Activated CD4-positive, CD25-positive, alpha-beta regulatory T cell treated with anti-CD3 and anti-CD28 coated beads, Interleukin-2, amount 50 U/mL, for 16 hours (primary cell): ENCODE results near the gene POMGNT1.

Experiments used
- DNase-seq: peaks from one replicate; pipeline ENCODE4 v3.0.0-alpha.2; 2020; ENCODE audit warnings: low read depth, low spot score

POMGNT1 gene

GRCh38 chr1:46210561-46210960, 12.3 kb upstream of the POMGNT1 start:
- no peak for DNase-seq

GRCh38 chr1:46206399-46206798, 8.2 kb upstream of the POMGNT1 start:
- no peak for DNase-seq

DNA sequence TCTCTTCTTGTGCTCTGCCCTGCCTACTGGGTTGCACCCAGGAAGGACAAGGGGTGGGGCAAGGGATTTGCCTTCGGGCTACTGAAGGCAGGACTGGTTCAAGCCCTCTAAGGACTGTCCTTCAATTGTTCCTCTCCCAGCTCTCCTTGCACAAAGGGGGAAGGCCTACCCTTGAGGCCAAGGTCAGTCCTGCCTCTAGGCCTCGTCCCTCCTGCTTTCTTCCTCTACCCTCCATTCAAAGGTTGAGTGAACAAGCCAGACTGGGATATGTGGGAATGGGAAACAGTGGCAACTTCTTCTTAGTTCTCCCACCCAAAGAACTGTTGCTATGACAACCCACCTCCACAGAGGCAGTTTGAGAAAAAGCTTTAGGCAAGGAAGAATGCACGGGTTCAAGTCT, 7.6 kb upstream of the POMGNT1 start:
- no peak for DNase-seq

GRCh38 chr1:46205141-46205540, 6.9 kb upstream of the POMGNT1 start:
- DNase-seq, result no peak

DNA sequence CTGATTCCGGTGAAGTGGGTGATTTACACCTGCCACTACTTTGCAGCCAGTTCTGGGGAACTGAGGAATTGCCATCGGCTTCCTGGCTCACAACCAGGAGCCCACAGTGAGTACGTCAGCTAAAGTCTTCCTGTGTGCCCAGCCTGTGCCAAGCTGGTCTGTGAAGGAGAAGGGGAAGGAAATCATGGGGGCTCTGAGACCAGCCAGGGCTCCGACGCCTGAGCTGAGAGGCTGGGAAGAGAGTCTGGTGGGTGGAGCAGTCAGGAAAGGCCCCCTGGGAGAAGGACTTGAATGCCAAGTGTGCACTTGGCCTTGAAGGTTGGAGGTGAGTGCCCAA, 6.1 kb upstream of the POMGNT1 start:
- no peak for DNase-seq

- no peak for DNase-seq
These were observed 5.6 kb upstream of the POMGNT1 start for GRCh38 chr1:46203738-46204405.

DNA sequence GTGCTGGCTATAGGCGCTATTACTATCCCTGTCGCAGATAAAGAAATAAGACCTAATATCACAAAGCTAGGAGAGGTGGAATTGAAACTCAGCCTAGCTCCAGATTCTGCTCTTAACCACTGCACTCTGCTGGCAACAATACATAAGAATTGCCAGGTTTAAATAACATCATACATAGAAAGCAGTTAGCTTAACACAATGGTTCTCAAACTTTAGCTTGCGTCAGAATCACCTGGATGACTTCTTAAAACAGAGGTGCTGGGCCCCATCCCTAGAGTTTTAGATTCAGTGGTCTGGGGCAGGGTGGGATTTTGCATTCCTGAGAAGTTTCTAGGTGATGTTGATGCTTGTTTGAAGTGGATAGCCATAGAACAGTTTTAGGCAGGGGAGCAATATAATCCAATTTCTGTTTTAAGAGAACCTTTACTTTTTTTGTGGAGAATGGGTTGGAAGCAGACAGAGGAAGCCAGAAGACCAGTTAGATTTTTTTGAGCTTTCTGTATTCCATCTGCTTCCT, 1.1 kb upstream of the POMGNT1 start:
- DNase-seq, result no peak

GRCh38 chr1:46197560-46197963, 672 bp downstream of the POMGNT1 start:
- DNase-seq, result no peak

- no peak for DNase-seq
These were observed 1.6 kb downstream of the POMGNT1 start for GRCh38 chr1:46196609-46197008.

- DNase-seq, result no peak
These were observed 3.5 kb downstream of the POMGNT1 start for GRCh38 chr1:46194641-46195193.

DNA sequence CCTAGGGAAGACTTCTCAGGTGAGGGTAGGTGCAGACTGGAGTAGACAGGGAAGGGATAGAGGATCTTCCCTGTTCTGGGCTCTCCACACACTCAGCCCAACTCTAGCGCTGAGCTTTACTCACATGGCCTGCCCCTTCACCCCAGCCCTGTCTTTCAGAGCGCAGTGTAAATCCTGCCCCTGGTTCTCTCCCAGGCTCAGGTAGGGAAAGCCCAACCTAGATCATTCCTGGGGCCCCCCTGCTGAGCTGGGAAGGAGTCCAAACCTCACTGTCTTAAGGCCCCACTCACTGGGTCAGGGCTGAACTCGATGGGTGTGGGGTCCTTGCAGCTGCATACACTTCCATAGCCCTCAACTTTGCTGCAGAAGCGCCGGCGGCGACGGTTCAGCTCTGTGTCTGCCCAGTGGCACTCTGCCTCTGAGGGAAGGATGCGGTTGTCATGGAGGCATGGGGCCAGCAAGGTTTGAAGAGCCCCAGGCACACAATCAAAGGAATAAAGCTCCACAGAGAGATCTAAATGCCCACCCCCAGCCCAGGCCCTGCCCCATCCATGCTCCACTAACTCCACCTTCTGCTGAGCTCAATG, 4.2 kb downstream of the POMGNT1 start:
- no peak for DNase-seq

GRCh38 chr1:46193285-46193684, 4.9 kb downstream of the POMGNT1 start:
- no peak for DNase-seq

- DNase-seq, result no peak
These were observed 6.1 kb downstream of the POMGNT1 start for GRCh38 chr1:46192171-46192570.

DNA sequence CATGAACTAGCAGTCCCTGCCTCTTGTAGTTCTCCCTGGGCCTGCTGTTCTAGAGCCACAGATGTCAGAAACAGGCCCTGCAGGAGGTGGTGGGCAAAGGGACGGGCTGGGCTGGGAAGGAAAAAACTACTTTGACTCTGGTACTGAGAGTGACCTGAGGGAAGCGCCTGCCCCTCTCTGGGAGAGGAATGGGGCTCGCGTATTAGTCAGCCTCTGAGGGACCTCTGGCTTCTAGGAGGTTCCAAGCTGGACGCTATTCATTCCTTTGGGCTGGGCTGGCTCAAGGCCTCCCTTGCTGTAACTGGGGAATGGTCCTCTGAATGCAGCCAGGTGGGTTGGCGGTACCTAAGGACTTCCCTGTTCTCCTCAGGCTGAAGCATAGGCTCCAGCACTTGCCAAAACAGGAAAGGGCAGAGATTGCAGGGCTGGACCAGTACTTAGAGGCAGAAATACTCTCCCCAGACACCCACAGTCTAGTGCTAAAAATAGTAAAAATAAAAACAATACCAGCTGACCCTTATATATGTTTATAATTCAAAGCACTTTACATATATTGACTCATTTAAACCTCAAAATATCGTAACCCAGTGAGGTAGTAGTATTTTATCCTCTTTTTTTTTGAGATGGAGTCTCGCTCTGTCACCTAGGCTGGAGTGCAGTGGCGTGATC, 7.1 kb downstream of the POMGNT1 start:
- DNase-seq, result no peak

DNA sequence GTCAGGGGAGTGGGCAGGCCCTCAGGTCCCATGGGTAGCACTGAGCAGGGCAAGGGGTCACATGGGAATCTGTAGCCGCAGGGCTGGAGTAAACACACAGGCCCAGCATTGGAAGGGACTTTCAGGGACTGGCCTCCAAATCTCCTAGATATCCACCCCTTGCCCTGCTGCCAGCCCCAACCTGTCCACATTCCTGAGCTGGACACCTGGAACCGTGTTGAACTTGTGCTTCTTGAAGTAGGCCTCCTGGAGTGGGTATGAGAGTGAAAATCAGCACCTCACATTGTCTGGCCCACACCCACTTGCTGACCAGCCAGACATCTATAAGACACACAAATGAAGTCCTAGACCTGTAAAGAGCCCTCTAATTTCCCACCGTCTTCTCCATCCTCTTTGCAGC, 7.7 kb downstream of the POMGNT1 start:
- no peak for DNase-seq

- no peak for DNase-seq
These were observed 9.8 kb downstream of the POMGNT1 start for GRCh38 chr1:46188295-46189030.

DNA sequence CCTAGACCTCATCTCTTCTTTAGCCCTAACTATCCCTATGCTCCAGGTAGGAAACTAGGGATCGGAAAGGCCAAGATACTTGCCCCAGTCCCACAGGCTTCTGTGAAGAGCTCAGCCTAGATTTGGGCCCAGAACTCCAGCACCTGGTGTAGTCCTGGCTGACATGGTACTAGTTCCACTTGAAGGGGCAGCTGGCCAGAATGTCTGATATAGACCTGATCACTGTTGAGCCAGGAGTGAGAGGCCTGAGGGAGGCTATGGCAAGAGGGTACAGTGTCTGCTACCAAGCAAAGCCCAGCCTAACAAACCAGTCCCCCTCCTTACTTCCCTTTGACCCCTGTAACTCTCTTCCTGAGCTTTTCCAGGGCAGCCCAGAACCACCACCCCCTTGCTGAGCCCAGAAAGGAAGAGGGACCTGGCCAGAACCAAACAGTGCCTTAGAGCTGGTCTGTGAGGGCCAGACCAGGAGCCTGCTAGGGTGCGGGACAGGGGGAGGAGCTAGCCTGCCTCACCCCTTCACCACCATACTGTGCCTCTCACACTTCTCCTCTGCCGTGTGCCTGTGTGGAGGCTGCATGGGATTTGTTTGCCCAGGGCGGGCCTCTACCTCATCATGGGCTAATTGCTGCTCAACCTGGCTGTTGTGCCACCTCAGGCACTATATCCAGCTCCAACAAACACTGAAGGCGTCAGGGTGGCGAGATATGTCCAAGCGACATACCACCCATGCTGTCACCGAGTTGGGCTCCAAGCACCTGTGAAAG, 10.9 kb downstream of the POMGNT1 start:
- DNase-seq, result no peak

GRCh38 chr1:46186076-46186475, 12.2 kb downstream of the POMGNT1 start:
- DNase-seq, result no peak

- DNase-seq, result no peak
These were observed 13.1 kb downstream of the POMGNT1 start for GRCh38 chr1:46184920-46185658.

- DNase-seq, result no peak
These were observed 14.2 kb downstream of the POMGNT1 start for GRCh38 chr1:46183926-46184557.
